Measurements from ENCODE around the gene OXER1.

GRCh38 chr2:42808301-42808700 lies 44.4 kb upstream of the OXER1 start:
- TF ChIP-seq, protein P1, sequence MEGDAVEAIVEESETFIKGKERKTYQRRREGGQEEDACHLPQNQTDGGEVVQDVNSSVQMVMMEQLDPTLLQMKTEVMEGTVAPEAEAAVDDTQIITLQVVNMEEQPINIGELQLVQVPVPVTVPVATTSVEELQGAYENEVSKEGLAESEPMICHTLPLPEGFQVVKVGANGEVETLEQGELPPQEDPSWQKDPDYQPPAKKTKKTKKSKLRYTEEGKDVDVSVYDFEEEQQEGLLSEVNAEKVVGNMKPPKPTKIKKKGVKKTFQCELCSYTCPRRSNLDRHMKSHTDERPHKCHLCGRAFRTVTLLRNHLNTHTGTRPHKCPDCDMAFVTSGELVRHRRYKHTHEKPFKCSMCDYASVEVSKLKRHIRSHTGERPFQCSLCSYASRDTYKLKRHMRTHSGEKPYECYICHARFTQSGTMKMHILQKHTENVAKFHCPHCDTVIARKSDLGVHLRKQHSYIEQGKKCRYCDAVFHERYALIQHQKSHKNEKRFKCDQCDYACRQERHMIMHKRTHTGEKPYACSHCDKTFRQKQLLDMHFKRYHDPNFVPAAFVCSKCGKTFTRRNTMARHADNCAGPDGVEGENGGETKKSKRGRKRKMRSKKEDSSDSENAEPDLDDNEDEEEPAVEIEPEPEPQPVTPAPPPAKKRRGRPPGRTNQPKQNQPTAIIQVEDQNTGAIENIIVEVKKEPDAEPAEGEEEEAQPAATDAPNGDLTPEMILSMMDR (conservative IDR thresholded peaks at IDR 0.05; ENCODE audit: low read depth, low read length) = no peak
- TF ChIP-seq EZH2 (IDR thresholded peaks at IDR 0.05; ENCODE audit: borderline replicate concordance, low read depth, low read length, poor library complexity, severe bottlenecking) = no peak

Data from A673 (cell line).